Middle frontal gyrus (tissue), 1 donor: Measurements from ENCODE around the gene CEACAM8.
"Not testable (repeated sequence)": the region's sequence is repeated elsewhere in the genome, so short reads cannot be mapped to it uniquely, and the experiment has no call there.

Experiments used
- DNase-seq: peaks from one replicate; pipeline ENCODE4 v3.0.0-alpha.2; 2015; ENCODE audit warnings: low spot score; ENCODE audit errors: extremely low spot score

The CEACAM8 gene

GRCh38 chr19:42544146-42544545 lies 50.6 kb downstream of the CEACAM8 start:
- DNase-seq: no peak

- no peak for DNase-seq
Measured at GRCh38 chr19:42542791-42543190, 51.9 kb downstream of the CEACAM8 start.

- DNase-seq: no peak
Measured at GRCh38 chr19:42540071-42540553, 54.6 kb downstream of the CEACAM8 start.

- DNase-seq: no peak
Measured at GRCh38 chr19:42538841-42539709, 55.6 kb downstream of the CEACAM8 start.

- not testable (repeated sequence) for DNase-seq
Measured at GRCh38 chr19:42535276-42535675, 59.4 kb downstream of the CEACAM8 start.

- DNase-seq: no peak
Measured at GRCh38 chr19:42534391-42534790, 60.3 kb downstream of the CEACAM8 start.

- DNase-seq: no peak
Measured at GRCh38 chr19:42532891-42533290, 61.8 kb downstream of the CEACAM8 start.

GRCh38 chr19:42531313-42531712 lies 63.4 kb downstream of the CEACAM8 start:
- no peak for DNase-seq
